ENCODE measurements around the gene MYCT1. TPM values are rescaled to one million over a fixed set of nuclear protein-coding genes. Genes with fewer than 3 reads are reported as not detected.

MYCT1 gene
- total and polyA plus RNA-seq, 4 experiments from 2014 or later = not detected

- Mint-ChIP-seq H3K27ac (no peak overlapping the region), H3K4me3 (no peak overlapping the region), H3K36me3 (no peaks in the 10 kb centered on the region), H3K9me3 (peaks cover 0 to 4% (median 0%) of the 10 kb centered on the region in 8 donors), H3K27me3 (peaks cover 0 to 6% of the 10 kb centered on the region in 2 donors), H3K4me1 (no peaks in the 10 kb centered on the region)
- no peaks in the 10 kb centered on the region for H3K9me3 ChIP-seq (ENCODE audit: control insufficient read depth in 1 of 2, low read length in 2 of 2)
- ChIA-PET CTCF (ENCODE audit: partially characterized antibody) (no interaction called here), POLR2A (ENCODE audit: partially characterized antibody) (no interaction called here)
- H3K36me3 ChIP-seq (ENCODE audit: insufficient read depth, low read length) = no peaks in the 10 kb centered on the region
- DNase-seq = no peak
- intact Hi-C loops (cut with micrococcal nuclease) = no loop called here
- no peak overlapping the region for H3K27ac ChIP-seq (ENCODE audit: low read depth, low read length)
- no peak overlapping the region for H3K4me3 ChIP-seq (ENCODE audit: low read length in 2 of 2)
- no peaks in the 10 kb centered on the region for H3K4me1 ChIP-seq (ENCODE audit: insufficient read depth, low read length)
- H3K27me3 ChIP-seq (ENCODE audit: insufficient read depth, low read length) = no peaks in the 10 kb centered on the region
These were observed 23.3 kb downstream of the MYCT1 start for GRCh38 chr6:152720974-152721373.

GRCh38 chr6:152721956-152722355, 24.3 kb downstream of the MYCT1 start:
- H3K4me3 Mint-ChIP-seq = no peak overlapping the region
- POLR2A ChIA-PET (ENCODE audit: partially characterized antibody) = no interaction called here
- H3K9me3 Mint-ChIP-seq = peaks cover 0 to 4% (median 0%) of the 10 kb centered on the region in 8 donors

GRCh38 chr6:152723398-152723797, 25.7 kb downstream of the MYCT1 start:
- Mint-ChIP-seq H3K9me3 (peaks cover 0 to 4% (median 2%) of the 10 kb centered on the region in 8 donors), H3K4me3 (no peak overlapping the region), H3K4me1 (no peaks in the 10 kb centered on the region), H3K36me3 (no peaks in the 10 kb centered on the region), H3K27me3 (peaks cover 0 to 5% of the 10 kb centered on the region in 2 donors), H3K27ac (no peak overlapping the region)
- no peaks in the 10 kb centered on the region for H3K36me3 ChIP-seq (ENCODE audit: insufficient read depth, low read length)
- intact Hi-C loops (cut with micrococcal nuclease) = no loop called here
- H3K4me3 ChIP-seq (ENCODE audit: low read length in 2 of 2) = no peak overlapping the region
- DNase-seq = no peak
- H3K27ac ChIP-seq (ENCODE audit: low read depth, low read length) = no peak overlapping the region
- POLR2A ChIA-PET (ENCODE audit: partially characterized antibody) = no interaction called here
- CTCF ChIA-PET (ENCODE audit: partially characterized antibody) = no interaction called here
- H3K4me1 ChIP-seq (ENCODE audit: insufficient read depth, low read length) = no peaks in the 10 kb centered on the region
- H3K27me3 ChIP-seq (ENCODE audit: insufficient read depth, low read length) = no peaks in the 10 kb centered on the region
- no peaks in the 10 kb centered on the region for H3K9me3 ChIP-seq (ENCODE audit: control insufficient read depth in 1 of 2, low read length in 2 of 2)

More at GRCh38 chr6:152721956-152722355, 24.3 kb downstream of the MYCT1 start:
- Histone ChIP-seq H3K27ac (ENCODE audit: low read depth, low read length) (no peak overlapping the region), H3K27me3 (ENCODE audit: insufficient read depth, low read length) (no peaks in the 10 kb centered on the region), H3K36me3 (ENCODE audit: insufficient read depth, low read length) (no peaks in the 10 kb centered on the region), H3K9me3 (ENCODE audit: control insufficient read depth in 1 of 2, low read length in 2 of 2) (no peaks in the 10 kb centered on the region), H3K4me1 (ENCODE audit: insufficient read depth, low read length) (no peaks in the 10 kb centered on the region), H3K4me3 (ENCODE audit: low read length in 2 of 2) (no peak overlapping the region)
- peaks cover 0 to 6% of the 10 kb centered on the region in 2 donors for H3K27me3 Mint-ChIP-seq
- H3K4me1 Mint-ChIP-seq = no peaks in the 10 kb centered on the region
- H3K27ac Mint-ChIP-seq = no peak overlapping the region
- no peak for DNase-seq
- CTCF ChIA-PET (ENCODE audit: partially characterized antibody) = no interaction called here
- intact Hi-C loops (cut with micrococcal nuclease) = no loop called here
- no peaks in the 10 kb centered on the region for H3K36me3 Mint-ChIP-seq

- peaks cover 0 to 4% (median 2%) of the 10 kb centered on the region in 8 donors for H3K9me3 Mint-ChIP-seq
- H3K27ac Mint-ChIP-seq = no peak overlapping the region
- no peak overlapping the region for H3K4me3 Mint-ChIP-seq
- Histone ChIP-seq H3K9me3 (ENCODE audit: control insufficient read depth in 1 of 2, low read length in 2 of 2) (no peaks in the 10 kb centered on the region), H3K27ac (ENCODE audit: low read depth, low read length) (no peak overlapping the region), H3K36me3 (ENCODE audit: insufficient read depth, low read length) (no peaks in the 10 kb centered on the region), H3K4me1 (ENCODE audit: insufficient read depth, low read length) (no peaks in the 10 kb centered on the region), H3K27me3 (ENCODE audit: insufficient read depth, low read length) (no peaks in the 10 kb centered on the region), H3K4me3 (ENCODE audit: low read length in 2 of 2) (no peak overlapping the region)
- ChIA-PET CTCF (ENCODE audit: partially characterized antibody) (no interaction called here), POLR2A (ENCODE audit: partially characterized antibody) (no interaction called here)
- H3K27me3 Mint-ChIP-seq = peaks cover 0 to 5% of the 10 kb centered on the region in 2 donors
- DNase-seq = no peak
- H3K36me3 Mint-ChIP-seq = no peaks in the 10 kb centered on the region
- intact Hi-C loops (cut with micrococcal nuclease) = no loop called here
- H3K4me1 Mint-ChIP-seq = no peaks in the 10 kb centered on the region
These were observed 28.6 kb downstream of the MYCT1 start for GRCh38 chr6:152726313-152726712.

- Mint-ChIP-seq H3K4me3 (no peak overlapping the region), H3K36me3 (no peaks in the 10 kb centered on the region), H3K27me3 (peaks cover 0 to 5% of the 10 kb centered on the region in 2 donors), H3K27ac (no peak overlapping the region), H3K4me1 (no peaks in the 10 kb centered on the region), H3K9me3 (peaks cover 0 to 6% (median 2%) of the 10 kb centered on the region in 8 donors)
- H3K36me3 ChIP-seq (ENCODE audit: insufficient read depth, low read length) = no peaks in the 10 kb centered on the region
- no peak overlapping the region for H3K4me3 ChIP-seq (ENCODE audit: low read length in 2 of 2)
- POLR2A ChIA-PET (ENCODE audit: partially characterized antibody) = no interaction called here
- no peaks in the 10 kb centered on the region for H3K4me1 ChIP-seq (ENCODE audit: insufficient read depth, low read length)
- no peaks in the 10 kb centered on the region for H3K27me3 ChIP-seq (ENCODE audit: insufficient read depth, low read length)
- intact Hi-C loops (cut with micrococcal nuclease) = no loop called here
- CTCF ChIA-PET (ENCODE audit: partially characterized antibody) = no interaction called here
- DNase-seq = no peak
- H3K9me3 ChIP-seq (ENCODE audit: control insufficient read depth in 1 of 2, low read length in 2 of 2) = no peaks in the 10 kb centered on the region
- H3K27ac ChIP-seq (ENCODE audit: low read depth, low read length) = no peak overlapping the region
These were observed 29.8 kb downstream of the MYCT1 start for GRCh38 chr6:152727507-152727906.

GRCh38 chr6:152734630-152735029, 36.9 kb downstream of the MYCT1 start:
- intact Hi-C loops (cut with micrococcal nuclease) = no loop called here
- H3K4me3 Mint-ChIP-seq = no peak overlapping the region
- no peaks in the 10 kb centered on the region for H3K4me1 Mint-ChIP-seq

GRCh38 chr6:152736687-152737273, 39.1 kb downstream of the MYCT1 start:
- Mint-ChIP-seq H3K27me3 (no peaks in the 10 kb centered on the region), H3K36me3 (no peaks in the 10 kb centered on the region), H3K4me3 (no peak overlapping the region), H3K9me3 (peaks cover 0 to 9% (median 0%) of the 10 kb centered on the region in 8 donors), H3K27ac (no peak overlapping the region), H3K4me1 (no peaks in the 10 kb centered on the region)
- H3K27me3 ChIP-seq (ENCODE audit: insufficient read depth, low read length) = no peaks in the 10 kb centered on the region
- no peaks in the 10 kb centered on the region for H3K9me3 ChIP-seq (ENCODE audit: control insufficient read depth in 1 of 2, low read length in 2 of 2)
- H3K4me1 ChIP-seq (ENCODE audit: insufficient read depth, low read length) = no peaks in the 10 kb centered on the region
- H3K27ac ChIP-seq (ENCODE audit: low read depth, low read length) = no peak overlapping the region
- ChIA-PET CTCF (ENCODE audit: partially characterized antibody) (no interaction called here), POLR2A (ENCODE audit: partially characterized antibody) (no interaction called here)
- H3K36me3 ChIP-seq (ENCODE audit: insufficient read depth, low read length) = no peaks in the 10 kb centered on the region
- no peak overlapping the region for H3K4me3 ChIP-seq (ENCODE audit: low read length in 2 of 2)
- intact Hi-C loops (cut with micrococcal nuclease) = no loop called here
- no peak for DNase-seq

More at GRCh38 chr6:152734630-152735029, 36.9 kb downstream of the MYCT1 start:
- POLR2A ChIA-PET (ENCODE audit: partially characterized antibody) = no interaction called here
- no peak for DNase-seq
- CTCF ChIA-PET (ENCODE audit: partially characterized antibody) = no interaction called here
- no peaks in the 10 kb centered on the region for H3K36me3 ChIP-seq (ENCODE audit: insufficient read depth, low read length)
- Mint-ChIP-seq H3K9me3 (peaks cover 0 to 9% (median 0%) of the 10 kb centered on the region in 8 donors), H3K27me3 (no peaks in the 10 kb centered on the region), H3K36me3 (no peaks in the 10 kb centered on the region), H3K27ac (no peak overlapping the region)
- no peaks in the 10 kb centered on the region for H3K4me1 ChIP-seq (ENCODE audit: insufficient read depth, low read length)
- no peak overlapping the region for H3K4me3 ChIP-seq (ENCODE audit: low read length in 2 of 2)
- no peaks in the 10 kb centered on the region for H3K9me3 ChIP-seq (ENCODE audit: control insufficient read depth in 1 of 2, low read length in 2 of 2)
- no peaks in the 10 kb centered on the region for H3K27me3 ChIP-seq (ENCODE audit: insufficient read depth, low read length)
- H3K27ac ChIP-seq (ENCODE audit: low read depth, low read length) = no peak overlapping the region
